MG63 (cell line): Measurements from ENCODE around the gene NOTCH3. TPM values are rescaled to one million over a fixed set of nuclear protein-coding genes. Genes with fewer than 3 reads are reported as not detected.

Experiments used
- DNase-seq: peaks from one replicate; pipeline ENCODE4 v3.0.0-alpha.2; 2020
- H3K27me3 ChIP-seq: fragments of 250-450 bp; sonication (Bioruptor Pico); 2 replicates; pipeline ENCODE4 v1.5.1; 2020; ENCODE audit warnings: mild to moderate bottlenecking, moderate library complexity
- H3K36me3 ChIP-seq: fragments of 250-450 bp; sonication (Bioruptor Pico); 2 replicates; pipeline ENCODE4 v1.5.1; 2020; ENCODE audit warnings: mild to moderate bottlenecking, moderate library complexity
- H3K4me3 ChIP-seq: fragments of 250-450 bp; sonication (Bioruptor Pico); 2 replicates; pipeline ENCODE4 v1.5.1; 2020; ENCODE audit warnings: mild to moderate bottlenecking, moderate library complexity
- H3K9me3 ChIP-seq: fragments of 250-450 bp; sonication (Bioruptor Pico); 2 replicates; pipeline ENCODE4 v1.5.1; 2020; ENCODE audit warnings: mild to moderate bottlenecking, moderate library complexity
- total RNA-seq: library from RNA; depleted of rRNA; stranded (reverse); fragments of >200 nt; shearing (Covaris generic); gene quantifications from 2 replicates; pipeline ENCODE4 v1.2.3, GENCODE V29; 2014; ENCODE audit warnings: low replicate concordance

Gene NOTCH3
- total RNA-seq, 1 experiment from 2014 or later, result 0.56 TPM

GRCh38 chr19:15154002-15154612, 46.7 kb downstream of the NOTCH3 start:
- Histone ChIP-seq H3K36me3 (no peaks in the 10 kb centered on the region), H3K27me3 (peaks cover 2% of the 10 kb centered on the region; the same call in 1 of the 2 replicates), H3K4me3 (no peak overlapping the region), H3K9me3 (peaks cover 19% of the 10 kb centered on the region)
- DNase-seq, result peak; percentile 41

- H3K9me3 ChIP-seq, result peaks cover 11% of the 10 kb centered on the region
- H3K36me3 ChIP-seq, result no peaks in the 10 kb centered on the region
- no peak overlapping the region for H3K4me3 ChIP-seq
- DNase-seq, result no peak
- H3K27me3 ChIP-seq, result peaks cover 4% of the 10 kb centered on the region; the same call in 1 of the 2 replicates
These were observed 51.1 kb downstream of the NOTCH3 start for GRCh38 chr19:15149737-15150136.

GRCh38 chr19:15147090-15147489, 53.7 kb downstream of the NOTCH3 start:
- peaks cover 2% of the 10 kb centered on the region; the same call in 1 of the 2 replicates for H3K9me3 ChIP-seq
- peaks cover 2% of the 10 kb centered on the region; the same call in 1 of the 2 replicates for H3K27me3 ChIP-seq
- no peaks in the 10 kb centered on the region for H3K36me3 ChIP-seq
- no peak overlapping the region for H3K4me3 ChIP-seq
- DNase-seq, result no peak

- H3K9me3 ChIP-seq, result peaks cover 14% of the 10 kb centered on the region
- no peaks in the 10 kb centered on the region for H3K36me3 ChIP-seq
- no peak overlapping the region for H3K4me3 ChIP-seq
- peaks cover 2% of the 10 kb centered on the region; the same call in 1 of the 2 replicates for H3K27me3 ChIP-seq
- DNase-seq, result peak; percentile 27
These were observed 56.6 kb downstream of the NOTCH3 start for GRCh38 chr19:15144046-15144646.

GRCh38 chr19:15142313-15142712, 58.5 kb downstream of the NOTCH3 start:
- no peaks in the 10 kb centered on the region for H3K36me3 ChIP-seq

GRCh38 chr19:15141143-15141542, 59.7 kb downstream of the NOTCH3 start:
- peaks cover 22% of the 10 kb centered on the region for H3K9me3 ChIP-seq
- DNase-seq, result no peak
- no peak overlapping the region for H3K4me3 ChIP-seq
- no peaks in the 10 kb centered on the region for H3K27me3 ChIP-seq
- no peaks in the 10 kb centered on the region for H3K36me3 ChIP-seq

More at GRCh38 chr19:15142313-15142712, 58.5 kb downstream of the NOTCH3 start:
- Histone ChIP-seq H3K4me3 (no peak overlapping the region), H3K9me3 (peaks cover 22% of the 10 kb centered on the region), H3K27me3 (no peaks in the 10 kb centered on the region)
- DNase-seq, result no peak

GRCh38 chr19:15138427-15138826, 62.4 kb downstream of the NOTCH3 start:
- Histone ChIP-seq H3K36me3 (no peaks in the 10 kb centered on the region), H3K27me3 (no peaks in the 10 kb centered on the region), H3K4me3 (no peak overlapping the region), H3K9me3 (peaks cover 20% of the 10 kb centered on the region)
- DNase-seq, result peak; percentile 38

- Histone ChIP-seq H3K9me3 (peaks cover 20% of the 10 kb centered on the region), H3K27me3 (no peaks in the 10 kb centered on the region), H3K4me3 (no peak overlapping the region), H3K36me3 (no peaks in the 10 kb centered on the region)
- peak; percentile 58 for DNase-seq
These were observed 63.0 kb downstream of the NOTCH3 start for GRCh38 chr19:15137777-15138176.

- Histone ChIP-seq H3K9me3 (peaks cover 20% of the 10 kb centered on the region), H3K36me3 (no peaks in the 10 kb centered on the region), H3K27me3 (no peaks in the 10 kb centered on the region), H3K4me3 (no peak overlapping the region)
- DNase-seq, result no peak
These were observed 64.4 kb downstream of the NOTCH3 start for GRCh38 chr19:15136234-15136954.

GRCh38 chr19:15129856-15130585, 70.8 kb downstream of the NOTCH3 start:
- no peak for DNase-seq

GRCh38 chr19:15128162-15128770, 72.5 kb downstream of the NOTCH3 start:
- DNase-seq, result no peak
- Histone ChIP-seq H3K36me3 (peaks cover 8% of the 10 kb centered on the region), H3K27me3 (no peaks in the 10 kb centered on the region), H3K4me3 (no peak overlapping the region), H3K9me3 (no peaks in the 10 kb centered on the region)

More at GRCh38 chr19:15129856-15130585, 70.8 kb downstream of the NOTCH3 start:
- Histone ChIP-seq H3K27me3 (no peaks in the 10 kb centered on the region), H3K9me3 (no peaks in the 10 kb centered on the region), H3K4me3 (no peak overlapping the region), H3K36me3 (no peaks in the 10 kb centered on the region)

- H3K4me3 ChIP-seq, result peak overlapping the region; percentile 73
- H3K9me3 ChIP-seq, result no peaks in the 10 kb centered on the region
- DNase-seq, result no peak
- H3K27me3 ChIP-seq, result no peaks in the 10 kb centered on the region
- peaks cover 23% of the 10 kb centered on the region for H3K36me3 ChIP-seq
These were observed 74.5 kb downstream of the NOTCH3 start for GRCh38 chr19:15126131-15126910.

GRCh38 chr19:15125232-15126067, 75.3 kb downstream of the NOTCH3 start:
- Histone ChIP-seq H3K27me3 (no peaks in the 10 kb centered on the region), H3K9me3 (no peaks in the 10 kb centered on the region), H3K36me3 (peaks cover 32% of the 10 kb centered on the region), H3K4me3 (peak overlapping the region; percentile 73)
- peak; percentile 100 for DNase-seq

- DNase-seq, result no peak
- Histone ChIP-seq H3K36me3 (peaks cover 40% of the 10 kb centered on the region), H3K27me3 (no peaks in the 10 kb centered on the region), H3K4me3 (peak overlapping the region; percentile 73), H3K9me3 (no peaks in the 10 kb centered on the region)
These were observed 76.1 kb downstream of the NOTCH3 start for GRCh38 chr19:15124572-15125231.

- H3K4me3 ChIP-seq, result peak overlapping the region; percentile 73
These were observed 76.9 kb downstream of the NOTCH3 start for GRCh38 chr19:15123900-15124299.

More at GRCh38 chr19:15123900-15124299, 76.9 kb downstream of the NOTCH3 start:
- Histone ChIP-seq H3K9me3 (no peaks in the 10 kb centered on the region), H3K27me3 (no peaks in the 10 kb centered on the region), H3K36me3 (peaks cover 48% of the 10 kb centered on the region)
- peak; percentile 89 for DNase-seq
